BE2C (cell line): ENCODE results near the gene TSPAN9.

Experiments
- DNase-seq: peaks from one replicate; pipeline ENCODE4 v3.0.0-alpha.2; 2020
- H3K27me3 ChIP-seq: fragments of 250-450 bp; sonication (Bioruptor Pico); 2 replicates; pipeline ENCODE4 v1.5.1; 2020; ENCODE audit warnings: mild to moderate bottlenecking
- H3K36me3 ChIP-seq: fragments of 250-450 bp; sonication (Bioruptor Pico); 2 replicates; pipeline ENCODE4 v1.5.1; 2020; ENCODE audit warnings: mild to moderate bottlenecking
- H3K4me1 ChIP-seq: fragments of 250-450 bp; sonication (Bioruptor Pico); 2 replicates; pipeline ENCODE4 v1.5.1; 2020
- H3K4me3 ChIP-seq: 2 replicates; pipeline ENCODE4 v1.5.1; 2011; ENCODE audit warnings: low read depth, low read length
- H3K9me3 ChIP-seq: fragments of 250-450 bp; sonication (Bioruptor Pico); 2 replicates; pipeline ENCODE4 v1.5.1; 2020
- TF ChIP-seq, protein P1 (sequence below): IDR thresholded peaks from 2 replicates; pipeline ENCODE4 v1.5.1; 2012; ENCODE audit warnings: mild to moderate bottlenecking, low read depth, low read length

Gene TSPAN9

GRCh38 chr12:3216726-3217682 lies 139.8 kb downstream of the TSPAN9 start:
- Histone ChIP-seq H3K4me3 (no peak overlapping the region), H3K4me1 (peaks cover 61% of the 10 kb centered on the region), H3K9me3 (no peaks in the 10 kb centered on the region), H3K27me3 (no peaks in the 10 kb centered on the region), H3K36me3 (peaks cover 10% of the 10 kb centered on the region; the same call in 1 of the 2 replicates)
- no peak for DNase-seq
- TF ChIP-seq, protein P1, sequence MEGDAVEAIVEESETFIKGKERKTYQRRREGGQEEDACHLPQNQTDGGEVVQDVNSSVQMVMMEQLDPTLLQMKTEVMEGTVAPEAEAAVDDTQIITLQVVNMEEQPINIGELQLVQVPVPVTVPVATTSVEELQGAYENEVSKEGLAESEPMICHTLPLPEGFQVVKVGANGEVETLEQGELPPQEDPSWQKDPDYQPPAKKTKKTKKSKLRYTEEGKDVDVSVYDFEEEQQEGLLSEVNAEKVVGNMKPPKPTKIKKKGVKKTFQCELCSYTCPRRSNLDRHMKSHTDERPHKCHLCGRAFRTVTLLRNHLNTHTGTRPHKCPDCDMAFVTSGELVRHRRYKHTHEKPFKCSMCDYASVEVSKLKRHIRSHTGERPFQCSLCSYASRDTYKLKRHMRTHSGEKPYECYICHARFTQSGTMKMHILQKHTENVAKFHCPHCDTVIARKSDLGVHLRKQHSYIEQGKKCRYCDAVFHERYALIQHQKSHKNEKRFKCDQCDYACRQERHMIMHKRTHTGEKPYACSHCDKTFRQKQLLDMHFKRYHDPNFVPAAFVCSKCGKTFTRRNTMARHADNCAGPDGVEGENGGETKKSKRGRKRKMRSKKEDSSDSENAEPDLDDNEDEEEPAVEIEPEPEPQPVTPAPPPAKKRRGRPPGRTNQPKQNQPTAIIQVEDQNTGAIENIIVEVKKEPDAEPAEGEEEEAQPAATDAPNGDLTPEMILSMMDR: no peak

DNA sequence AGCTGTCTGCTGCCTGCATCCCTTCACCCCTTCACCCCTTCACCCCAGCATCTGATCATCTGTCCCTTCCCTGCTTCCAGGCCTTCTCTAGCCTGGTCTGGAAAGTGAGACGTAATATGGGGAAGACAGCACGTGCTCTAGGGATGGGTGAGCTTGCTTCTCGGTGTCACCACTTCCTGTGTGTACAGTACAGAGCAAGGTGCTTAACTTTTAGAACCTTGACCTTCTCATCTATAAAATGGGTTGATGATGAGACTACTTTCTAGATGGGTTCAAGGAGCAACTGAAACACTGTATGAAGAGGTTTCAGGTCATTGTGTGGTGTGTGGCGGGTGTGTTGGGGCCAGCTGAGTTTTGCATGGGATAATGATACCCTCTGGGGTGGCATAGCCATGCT lies 140.5 kb downstream of the TSPAN9 start:
- Histone ChIP-seq H3K4me1 (peaks cover 58% of the 10 kb centered on the region), H3K4me3 (no peak overlapping the region)
- TF ChIP-seq, protein P1: no peak

DNA sequence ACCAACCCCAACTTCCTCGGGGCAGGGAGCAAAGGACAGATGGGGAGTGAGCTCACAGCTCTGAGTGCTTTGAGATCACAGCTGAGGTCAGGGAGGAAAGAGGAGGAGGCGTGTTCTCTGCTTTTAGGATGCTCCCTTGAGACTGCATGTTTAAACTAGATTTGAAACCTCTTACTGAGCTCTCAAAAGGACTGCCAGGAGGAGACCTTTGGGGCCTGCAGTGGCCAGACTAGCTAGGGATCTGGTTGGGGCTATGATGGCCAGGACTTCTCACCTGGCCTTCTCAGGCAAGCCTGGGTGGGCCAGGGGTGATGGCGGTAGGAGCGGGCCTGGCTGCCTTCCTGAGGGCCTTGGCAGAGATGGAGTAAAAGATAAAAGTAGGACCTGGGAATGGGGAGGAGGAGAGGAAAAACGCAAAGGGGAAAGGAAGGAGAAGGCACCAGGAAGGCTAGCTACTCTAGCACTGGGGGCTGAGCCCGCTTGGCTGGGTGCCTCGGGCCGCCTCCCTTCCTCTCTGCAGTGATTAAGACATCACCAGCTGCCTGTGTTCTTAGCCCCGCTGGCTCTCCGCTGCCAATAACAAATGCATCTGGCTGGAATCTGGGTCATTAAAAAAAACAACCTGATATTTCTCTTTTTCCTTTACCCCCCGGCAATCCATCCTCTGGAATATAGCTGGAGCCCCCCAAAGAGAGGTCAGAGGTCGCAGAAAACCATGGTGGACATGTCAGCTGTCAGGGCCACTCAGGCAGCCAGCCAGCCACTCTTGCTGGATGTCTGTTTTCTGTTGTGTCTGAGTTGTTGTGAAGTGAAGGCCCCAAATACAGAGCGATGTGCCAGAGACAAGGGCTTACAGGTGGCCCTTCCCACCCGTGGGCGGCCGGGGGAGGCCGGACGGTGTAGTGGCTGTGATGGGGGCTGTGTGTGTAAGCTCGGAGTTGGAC lies 141.3 kb downstream of the TSPAN9 start:
- Histone ChIP-seq H3K36me3 (peaks cover 10% of the 10 kb centered on the region; the same call in 1 of the 2 replicates), H3K4me1 (peaks cover 60% of the 10 kb centered on the region), H3K9me3 (no peaks in the 10 kb centered on the region), H3K4me3 (no peak overlapping the region), H3K27me3 (no peaks in the 10 kb centered on the region)
- DNase-seq: peak; percentile 85
- TF ChIP-seq, protein P1: peak; percentile 35

More for the DNA sequence above, 140.5 kb downstream of the TSPAN9 start:
- Histone ChIP-seq H3K36me3 (peaks cover 10% of the 10 kb centered on the region; the same call in 1 of the 2 replicates), H3K27me3 (no peaks in the 10 kb centered on the region), H3K9me3 (no peaks in the 10 kb centered on the region)
- no peak for DNase-seq

GRCh38 chr12:3219233-3219632 lies 142.1 kb downstream of the TSPAN9 start:
- Histone ChIP-seq H3K36me3 (peaks cover 10% of the 10 kb centered on the region; the same call in 1 of the 2 replicates), H3K9me3 (no peaks in the 10 kb centered on the region), H3K4me3 (no peak overlapping the region), H3K27me3 (no peaks in the 10 kb centered on the region), H3K4me1 (peaks cover 66% of the 10 kb centered on the region)
- no peak for DNase-seq
- TF ChIP-seq, protein P1: no peak

DNA sequence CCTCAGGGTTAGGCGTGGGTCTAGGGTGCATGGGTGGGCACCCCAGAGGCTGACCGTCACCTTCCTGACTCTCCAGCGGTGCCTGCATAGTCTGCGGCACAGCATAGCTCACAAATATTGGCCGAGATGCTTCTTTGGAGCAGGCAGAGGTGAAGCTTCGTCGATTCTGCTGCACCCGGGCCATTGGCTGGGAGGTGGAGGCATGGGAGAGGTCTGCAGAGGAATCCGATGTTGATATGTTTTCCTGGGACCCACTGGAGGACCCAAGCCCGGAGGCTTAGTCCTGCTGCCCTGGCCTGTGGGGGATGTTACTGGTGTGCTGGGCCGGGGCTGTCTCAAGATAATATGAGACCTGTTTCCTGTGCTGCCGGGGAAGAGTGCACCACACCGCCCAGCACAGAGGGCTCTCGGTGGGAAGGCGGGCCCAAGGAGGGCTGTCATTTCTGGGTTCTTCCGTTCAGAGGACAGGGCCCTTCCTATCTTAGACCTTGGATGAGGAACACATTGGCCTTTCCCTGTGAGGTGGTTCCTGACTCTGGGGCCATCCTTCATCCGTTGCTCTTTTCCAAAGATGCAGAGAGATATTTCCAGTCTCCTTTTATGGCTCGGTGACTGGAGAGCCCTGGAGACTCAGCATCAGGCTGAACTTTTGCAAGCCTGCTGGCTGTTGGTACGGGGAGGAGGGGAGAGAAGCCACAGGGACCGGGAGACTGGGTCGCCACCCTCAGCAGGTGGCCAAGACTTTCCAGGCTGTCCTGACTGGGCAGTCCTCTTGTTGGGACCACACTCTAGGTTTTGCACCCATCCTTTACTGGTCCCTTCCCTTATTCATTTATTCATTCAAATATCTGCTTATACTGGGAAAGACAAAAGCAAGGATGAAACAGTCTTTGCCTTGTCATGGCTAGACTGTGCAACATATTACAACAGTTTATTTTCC lies 143.5 kb downstream of the TSPAN9 start:
- Histone ChIP-seq H3K9me3 (no peaks in the 10 kb centered on the region), H3K4me1 (peaks cover 64% of the 10 kb centered on the region), H3K27me3 (no peaks in the 10 kb centered on the region), H3K4me3 (no peak overlapping the region), H3K36me3 (no peaks in the 10 kb centered on the region)
- TF ChIP-seq, protein P1: no peak
- DNase-seq: peak; percentile 54
